K562 (cell line): ENCODE measurements around the gene TNNT2. TPM values are rescaled to one million over a fixed set of nuclear protein-coding genes. Genes with fewer than 3 reads are reported as not detected.

Experiments
- ATAC-seq: fragments of 200-7000 bp; cut with Tn5 transposase; 3 replicates; pipeline ENCODE4 v1.9.1; 2020; ENCODE audit warnings: moderate library complexity
- BruUV-seq: library from RNA; stranded (reverse); fragments of 400-500 nt; replicated peaks from 2 replicates; lab custom pipeline; 2021; lab: Mats Ljungman, UMichigan
- CTCF ChIA-PET: fragments of 300-600 bp; formaldehyde crosslinking; extraction: SDS; loops from one replicate; lab custom pipeline; 2021; ENCODE audit warnings: low intra/inter-chr PET ratio; lab: Yijun Ruan, JAX
- POLR2A ChIA-PET: fragments of 300-600, 350-650 bp; sonication (Branson Sonifier 250); formaldehyde crosslinking; extraction: SDS; loops from one replicate; lab custom pipeline; 2021; ENCODE audit warnings: antibody characterized with exemption, inconsistent platforms; lab: Yijun Ruan, JAX
- DNase-seq, 4 experiments: peaks; one replicate each; pipeline versions ENCODE4 v3.0.0 to v3.0.0-alpha.2; 2011 to 2018; ENCODE audit warnings: low spot score in 3 of 4, mixed read lengths in 3 of 4; ENCODE audit errors: extremely low read depth in 1 of 4
- FAIRE-seq: peaks from 2 replicates; lab custom pipeline; 2011; peaks lifted over from hg19 to GRCh38; lab: Jason Lieb, UNC
- H2AFZ ChIP-seq: 2 replicates; pipeline ENCODE4 v1.6.0; 2011; ENCODE audit warnings: low read depth, low read length, control low read depth, inconsistent platforms
- H3K27ac ChIP-seq: fragments of 200-600 bp; 3 replicates; pipeline ENCODE4 v1.8.0; 2011; ENCODE audit warnings: low read depth, mild to moderate bottlenecking, control low read depth, inconsistent platforms, low read length, moderate library complexity, mixed read lengths; ENCODE audit errors: extremely low read depth
- H3K27me3 ChIP-seq, 2 experiments: fragments of 300-600 bp in 1 of 2; 2 replicates in 1 of 2; 3 replicates in 1 of 2; pipeline versions ENCODE4 v1.6.0 to v1.8.0; 2011; ENCODE audit warnings: inconsistent platforms in 2 of 2, low read length in 2 of 2, mild to moderate bottlenecking in 1 of 2, mixed read lengths in 1 of 2, moderate library complexity in 1 of 2; ENCODE audit not compliant: control insufficient read depth in 2 of 2, insufficient read depth in 2 of 2
- H3K36me3 ChIP-seq: fragments of 300-600 bp; 3 replicates; pipeline ENCODE4 v1.8.0; 2011; ENCODE audit warnings: mild to moderate bottlenecking, low read length, inconsistent platforms; ENCODE audit not compliant: control insufficient read depth, insufficient read depth
- H3K4me1 ChIP-seq, 2 experiments: fragments of 200-600 bp in 1 of 2; replicated peaks in 1 of 2; 2 replicates in 1 of 2; 3 replicates in 1 of 2; pipeline versions ENCODE4 v1.5.1 to v1.8.0; 2011; ENCODE audit warnings: inconsistent platforms in 2 of 2, low read length in 2 of 2, mild to moderate bottlenecking in 1 of 2, mixed read lengths in 1 of 2, moderate library complexity in 1 of 2; ENCODE audit not compliant: control insufficient read depth in 2 of 2, insufficient read depth in 2 of 2
- H3K4me2 ChIP-seq: 2 replicates; pipeline ENCODE4 v1.6.1; 2011; ENCODE audit warnings: low read length, control low read depth, inconsistent platforms, mixed read lengths; ENCODE audit not compliant: insufficient read depth
- H3K4me3 ChIP-seq: fragments of 200-600 bp; sonication (generic), shearing (Covaris generic); 2 replicates; pipeline ENCODE4 v1.5.1; 2016; ENCODE audit warnings: control low read depth, inconsistent platforms
- H3K79me2 ChIP-seq: fragments of 200-600 bp; 3 replicates; pipeline ENCODE4 v1.8.0; 2011; ENCODE audit warnings: low read length, inconsistent platforms; ENCODE audit not compliant: control insufficient read depth, insufficient read depth
- H3K9ac ChIP-seq, 2 experiments: 2 replicates each; pipeline versions ENCODE4 v1.6.0 to v1.6.1; 2011; ENCODE audit warnings: low read depth in 2 of 2, low read length in 2 of 2, control low read depth in 1 of 2, inconsistent platforms in 1 of 2, mild to moderate bottlenecking in 1 of 2, mixed read lengths in 1 of 2; ENCODE audit not compliant: insufficient read depth in 1 of 2
- H3K9me1 ChIP-seq: one replicate; pipeline ENCODE4 v1.6.0; 2011; ENCODE audit warnings: inconsistent platforms, mild to moderate bottlenecking, low read length, moderate library complexity; ENCODE audit not compliant: control insufficient read depth, insufficient read depth
- H3K9me3 ChIP-seq: replicated peaks from 2 replicates; pipeline ENCODE4 v1.5.1; 2011; ENCODE audit warnings: low read depth, low read length, inconsistent platforms; ENCODE audit not compliant: control insufficient read depth, insufficient read depth
- H4K20me1 ChIP-seq: replicated peaks from 2 replicates; pipeline ENCODE4 v1.6.1; 2011; ENCODE audit warnings: low read length, inconsistent platforms, mixed read lengths; ENCODE audit not compliant: control insufficient read depth, insufficient read depth
- ARNT ChIP-seq, 2 experiments: fragments of 450-650 bp; IDR thresholded peaks; 2 replicates each; pipeline ENCODE4 v1.6.1; 2016; ENCODE audit warnings: mild to moderate bottlenecking in 1 of 2
- CEBPG ChIP-seq, 3 experiments: fragments of 200-800 bp in 1 of 3; sonication (Bioruptor generic) in 1 of 3; sonication (generic) in 1 of 3; formaldehyde crosslinking in 1 of 3; IDR thresholded peaks in 2 of 3; conservative IDR thresholded peaks in 1 of 3; 2 replicates each; pipeline versions ENCODE4 v1.6.1 to v1.8.0; 2016 to 2022; ENCODE audit warnings: missing compliant biosample characterization in 2 of 3, missing genetic modification characterization in 2 of 3, mild to moderate bottlenecking in 1 of 3, missing genetic modification reagents in 1 of 3
- CSDE1 ChIP-seq, 2 experiments: fragments of 450-650 bp; IDR thresholded peaks; 2 replicates each; pipeline ENCODE4 v1.6.1; 2016; ENCODE audit warnings: mild to moderate bottlenecking in 1 of 2
- ELK1 ChIP-seq: sonication (generic); formaldehyde crosslinking; IDR thresholded peaks from 2 replicates; pipeline ENCODE4 v1.8.1; 2022; ENCODE audit warnings: missing genetic modification reagents
- EWSR1 ChIP-seq: fragments of 450-650 bp; IDR thresholded peaks from 2 replicates; pipeline ENCODE4 v1.6.1; 2018; ENCODE audit warnings: borderline replicate concordance, mild to moderate bottlenecking, low read depth, moderate library complexity; ENCODE audit not compliant: partially characterized antibody
- HCFC1 ChIP-seq: IDR thresholded peaks from 2 replicates; pipeline ENCODE4 v1.6.1; 2012; ENCODE audit warnings: low read depth, low read length, improper control_type of control experiment
- KHSRP ChIP-seq: fragments of 450-650 bp; IDR thresholded peaks from 2 replicates; pipeline ENCODE4 v1.6.1; 2017
- MCM3 ChIP-seq: fragments of 450-650 bp; IDR thresholded peaks from 2 replicates; pipeline ENCODE4 v1.6.1; 2016
- RBM34 ChIP-seq: fragments of 200-400 bp; formaldehyde crosslinking; IDR thresholded peaks from 2 replicates; pipeline ENCODE4 v1.6.1; 2018; ENCODE audit warnings: low read length, borderline replicate concordance; ENCODE audit not compliant: insufficient read depth
- TFE3 ChIP-seq: fragments of 450-650 bp; formaldehyde crosslinking; IDR thresholded peaks from 2 replicates; pipeline ENCODE4 v1.4.0; 2020; ENCODE audit warnings: mild to moderate bottlenecking, mixed read lengths
- YY1 ChIP-seq, 3 experiments: IDR thresholded peaks; 2 replicates each; pipeline ENCODE4 v1.6.1; 2011; ENCODE audit warnings: low read length in 2 of 3, mild to moderate bottlenecking in 2 of 3, moderate library complexity in 2 of 3, borderline replicate concordance in 1 of 3, control low read depth in 1 of 3, low read depth in 1 of 3; ENCODE audit not compliant: insufficient read depth in 3 of 3, insufficient replicate concordance in 2 of 3, control insufficient read depth in 1 of 3, insufficient read length in 1 of 3; ENCODE audit errors: extremely low read depth in 1 of 3
- ZBTB26 ChIP-seq: fragments of 450-650 bp; formaldehyde crosslinking; IDR thresholded peaks from 2 replicates; pipeline ENCODE4 v1.4.0; 2022; ENCODE audit warnings: missing genetic modification characterization
- ZFX ChIP-seq: sonication (generic); formaldehyde crosslinking; IDR thresholded peaks from 2 replicates; pipeline ENCODE4 v1.8.0; 2022; ENCODE audit warnings: mild to moderate bottlenecking, missing genetic modification reagents, moderate library complexity
- ZNF583 ChIP-seq: fragments of 250-450 bp; sonication (Bioruptor Pico); IDR thresholded peaks from 2 replicates; pipeline ENCODE4 v1.4.0; 2020
- WGBS: fragments of 100-300 bp; shearing (Covaris generic); methylation state at CpG from one replicate; pipeline ENCODE4 v1.1.6; 2016; ENCODE audit warnings: low coverage, mixed read lengths; ENCODE audit not compliant: insufficient coverage; ENCODE audit errors: missing lambda C conversion rate; 5-methylcytosine and 5-hydroxymethylcytosine counted together
- in situ Hi-C: fragments of 300-500 bp; cut with MboI; formaldehyde crosslinking; loops from 4 replicates; pipeline ENCODE4 v1.15.0; 2018; ENCODE audit warnings: inconsistent platforms, mixed read lengths
- intact Hi-C: fragments of 100-400 bp; cut with micrococcal nuclease; formaldehyde crosslinking; loops from 2 replicates; pipeline ENCODE4 v1.14.2; 2022
- polyA plus RNA-seq, 8 experiments: library from polyadenylated mRNA; depleted of rRNA in 4 of 8; stranded (reverse) in 5 of 8; unstranded in 3 of 8; fragments of >200 nt; fragmentation: Nextera tagmentation in 2 of 8; fragmentation: Illumina TruSeq in 1 of 8; extraction: Ambion mirVana in 2 of 8; extraction: Trizol in 1 of 8; gene quantifications; 2 replicates each; pipeline versions ENCODE4 v1.2.1 to v1.2.3, GENCODE V29; 2011 to 2014; ENCODE audit warnings: inconsistent platforms in 1 of 8, missing spikeins in 1 of 8
- total RNA-seq, 7 experiments: library from RNA; depleted of rRNA in 6 of 7; stranded (reverse); fragments of >200 nt in 6 of 7; fragmentation: Illumina TruSeq in 2 of 7; extraction: Trizol in 2 of 7; gene quantifications; 2 replicates each; pipeline versions ENCODE4 v1.2.1 to v1.2.3, GENCODE V29; 2011 to 2021; ENCODE audit warnings: low replicate concordance in 1 of 7

TNNT2 gene
- total and polyA plus RNA-seq, 9 of the 15 experiments (the other 6 are each of a cell fraction or from before 2014, with no cell fraction given): not detected

- no TSS peak for BruUV-seq
- no peak for DNase-seq
- H3K27me3 ChIP-seq: peaks cover 0 to 44% of the 10 kb centered on the region in 2 experiments; a peak in 2 of 5 replicates
- no peak overlapping the region for H2AFZ ChIP-seq
- ATAC-seq: no peak
- intact Hi-C loops (no loop called here), in situ Hi-C loops (no loop called here)
- no peak for FAIRE-seq
- no peak overlapping the region for H3K27ac ChIP-seq
- no peaks in the 10 kb centered on the region for H3K4me1 ChIP-seq
- no peak overlapping the region for H3K9ac ChIP-seq
- ChIA-PET CTCF (no interaction called here), POLR2A (interaction anchor here (0.6 kb wide), 1 partner anchor 29 kb away, joined by 3 read pairs; no protein-coding TSS in a partner anchor)
- no peaks in the 10 kb centered on the region for H3K36me3 ChIP-seq
- H3K9me1 ChIP-seq: no peaks in the 10 kb centered on the region
- H3K4me3 ChIP-seq: no peak overlapping the region
- no peaks in the 10 kb centered on the region for H3K9me3 ChIP-seq
- 0% methylated on average over 7 of the region's 7 CpGs for WGBS
- TF ChIP-seq RBM34 (no peak), EWSR1 (no peak), HCFC1 (no peak), ZBTB26 (CRISPR knock-in tag) (no peak), ZFX (CRISPR knock-in tag) (no peak), YY1 (IDR thresholded peaks at IDR 0.05; ENCODE audit: borderline replicate concordance in 1 of 3, control insufficient read depth in 1 of 3, extremely low read depth in 1 of 3, insufficient read depth in 3 of 3, insufficient read length in 1 of 3, insufficient replicate concordance in 2 of 3, low read depth in 1 of 3, low read length in 2 of 3) (no peak), MCM3 (no peak), CSDE1 (IDR thresholded peaks at IDR 0.05) (no peak), ELK1 (CRISPR knock-in tag) (no peak), TFE3 (CRISPR knock-in tag) (no peak), ARNT (IDR thresholded peaks at IDR 0.05) (no peak), ZNF583 (CRISPR knock-in tag) (no peak), KHSRP (no peak), CEBPG (CRISPR knock-in tag; IDR thresholded peaks at IDR 0.05) (no peak), CEBPG (tag; conservative IDR thresholded peaks at IDR 0.05 in 1 of 2, IDR thresholded peaks at IDR 0.05 in 1 of 2) (no peak)
- H4K20me1 ChIP-seq: peaks cover 13% of the 10 kb centered on the region
- no peaks in the 10 kb centered on the region for H3K79me2 ChIP-seq
- no peak overlapping the region for H3K4me2 ChIP-seq
These were observed 22.0 kb downstream of the TNNT2 start for GRCh38 chr1:201355471-201355870.
